Peyer's patch (tissue), 4 donors: ENCODE data around the gene DNAJC17. TPM values are rescaled to one million over a fixed set of nuclear protein-coding genes. Genes with fewer than 3 reads are reported as not detected.

Source experiments
- DNase-seq, 3 donors: peaks; one replicate each; pipeline ENCODE4 v3.0.0-alpha.2; 2017 to 2019
- H3K27ac ChIP-seq, 4 donors: fragments of 200-600 bp; sonication (generic); one replicate each; pipeline ENCODE4 v1.5.1; 2016 to 2019
- H3K27me3 ChIP-seq, 2 donors: fragments of 200-600 bp; sonication (generic); one replicate each; pipeline ENCODE4 v1.5.1; 2019
- H3K36me3 ChIP-seq, 3 donors: fragments of 200-600 bp; sonication (generic); one replicate each; pipeline ENCODE4 v1.5.1; 2016 to 2019
- H3K4me1 ChIP-seq, 4 donors: fragments of 200-600 bp; sonication (generic); one replicate each; pipeline ENCODE4 v1.5.1; 2016 to 2019
- H3K4me3 ChIP-seq, 4 donors: fragments of 200-600 bp; sonication (generic); 1 replicate in 3 of 4; 2 replicates in 1 of 4; pipeline ENCODE4 v1.5.1; 2016 to 2019; ENCODE audit warnings: mild to moderate bottlenecking in 1 of 4
- H3K9me3 ChIP-seq, 4 donors: fragments of 200-600 bp; sonication (generic); one replicate each; pipeline ENCODE4 v1.5.1; 2016 to 2019; ENCODE audit warnings: mild to moderate bottlenecking in 1 of 4
- POLR2A ChIP-seq, 2 donors: fragments of 450-650 bp; IDR thresholded peaks; one replicate each; pipeline ENCODE4 v1.5.1; 2017; ENCODE audit warnings: antibody characterized with exemption in 2 of 2, mild to moderate bottlenecking in 2 of 2, moderate library complexity in 2 of 2
- total RNA-seq, 4 donors: library from RNA; depleted of rRNA; stranded (reverse); fragments of >200 nt; gene quantifications; one replicate each; pipeline ENCODE4 v1.1.0, GENCODE V29; 2016
- TF ChIP-seq, protein P1 (sequence below), 6 experiments: fragments of 450-650 bp in 4 of 6; fragments of 200-600 bp in 2 of 6; sonication (generic) in 1 of 6; IDR thresholded peaks; one replicate each; pipeline ENCODE4 v1.5.1; 2017 to 2019; ENCODE audit warnings: antibody characterized with exemption in 6 of 6, mild to moderate bottlenecking in 3 of 6, moderate library complexity in 1 of 6

The DNAJC17 gene
- total RNA-seq, 4 donors from 2014 or later: 26.9 to 37.1 (median 32.9) TPM

- peaks cover 0 to 45% (median 0%) of the 10 kb centered on the region in 3 donors for H3K36me3 ChIP-seq
Measured at GRCh38 chr15:40771242-40771641, 36.0 kb downstream of the DNAJC17 start.

GRCh38 chr15:40770147-40770721 is 37.0 kb downstream of the DNAJC17 start:
- Histone ChIP-seq H3K27ac (peak overlapping the region; percentile 64 to 91 (median 78)), H3K27me3 (no peaks in the 10 kb centered on the region), H3K4me3 (peak overlapping the region in 2 of 4 donors; percentile 22 to 23), H3K4me1 (peaks cover 0 to 52% (median 21%) of the 10 kb centered on the region in 4 donors), H3K36me3 (peaks cover 0 to 35% (median 0%) of the 10 kb centered on the region in 3 donors), H3K9me3 (no peaks in the 10 kb centered on the region)
- peak in 1 of 2 donors; percentile 35 for TF ChIP-seq POLR2A (IDR thresholded peaks at IDR 0.05)
- TF ChIP-seq, protein P1, sequence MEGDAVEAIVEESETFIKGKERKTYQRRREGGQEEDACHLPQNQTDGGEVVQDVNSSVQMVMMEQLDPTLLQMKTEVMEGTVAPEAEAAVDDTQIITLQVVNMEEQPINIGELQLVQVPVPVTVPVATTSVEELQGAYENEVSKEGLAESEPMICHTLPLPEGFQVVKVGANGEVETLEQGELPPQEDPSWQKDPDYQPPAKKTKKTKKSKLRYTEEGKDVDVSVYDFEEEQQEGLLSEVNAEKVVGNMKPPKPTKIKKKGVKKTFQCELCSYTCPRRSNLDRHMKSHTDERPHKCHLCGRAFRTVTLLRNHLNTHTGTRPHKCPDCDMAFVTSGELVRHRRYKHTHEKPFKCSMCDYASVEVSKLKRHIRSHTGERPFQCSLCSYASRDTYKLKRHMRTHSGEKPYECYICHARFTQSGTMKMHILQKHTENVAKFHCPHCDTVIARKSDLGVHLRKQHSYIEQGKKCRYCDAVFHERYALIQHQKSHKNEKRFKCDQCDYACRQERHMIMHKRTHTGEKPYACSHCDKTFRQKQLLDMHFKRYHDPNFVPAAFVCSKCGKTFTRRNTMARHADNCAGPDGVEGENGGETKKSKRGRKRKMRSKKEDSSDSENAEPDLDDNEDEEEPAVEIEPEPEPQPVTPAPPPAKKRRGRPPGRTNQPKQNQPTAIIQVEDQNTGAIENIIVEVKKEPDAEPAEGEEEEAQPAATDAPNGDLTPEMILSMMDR (IDR thresholded peaks at IDR 0.05): no peak
- peak; percentile 27 to 75 (median 69) for DNase-seq

More at GRCh38 chr15:40771242-40771641, 36.0 kb downstream of the DNAJC17 start:
- H3K27me3 ChIP-seq: no peaks in the 10 kb centered on the region
- TF ChIP-seq POLR2A (IDR thresholded peaks at IDR 0.05): no peak
- TF ChIP-seq, protein P1 (IDR thresholded peaks at IDR 0.05): no peak
- H3K4me1 ChIP-seq: peaks cover 0 to 46% (median 18%) of the 10 kb centered on the region in 4 donors
- H3K9me3 ChIP-seq: no peaks in the 10 kb centered on the region
- no peak overlapping the region for H3K27ac ChIP-seq
- DNase-seq: no peak
- no peak overlapping the region for H3K4me3 ChIP-seq

GRCh38 chr15:40769274-40770146 is 37.8 kb downstream of the DNAJC17 start, which contains the start of gene C15orf62:
C15orf62 (plus strand) TSS chr15:40769980; CDS start chr15:40770496, 516 bp downstream.
- Histone ChIP-seq H3K4me3 (peak within 1 kb of the TSS in 3 of 4 donors; percentile 20 to 23 (median 22)), H3K4me1 (peaks cover 0 to 59% (median 24%) of the 10 kb centered on the region in 4 donors)
- peak; percentile 81 to 87 (median 83) for DNase-seq

GRCh38 chr15:40768521-40769273 is 38.6 kb downstream of the DNAJC17 start:
- Histone ChIP-seq H3K9me3 (no peaks in the 10 kb centered on the region), H3K4me3 (peak overlapping the region in 3 of 4 donors; percentile 20 to 23 (median 22)), H3K4me1 (peaks cover 0 to 62% (median 25%) of the 10 kb centered on the region in 4 donors), H3K36me3 (peaks cover 0 to 19% (median 0%) of the 10 kb centered on the region in 3 donors), H3K27ac (peak overlapping the region; percentile 64 to 91 (median 78)), H3K27me3 (no peaks in the 10 kb centered on the region)
- TF ChIP-seq, protein P1 (IDR thresholded peaks at IDR 0.05): no peak
- no peak for TF ChIP-seq POLR2A (IDR thresholded peaks at IDR 0.05)
- peak in 1 of 3 donors; percentile 53 for DNase-seq

More at GRCh38 chr15:40769274-40770146, 37.8 kb downstream of the DNAJC17 start, which contains the start of gene C15orf62:
- no peaks in the 10 kb centered on the region for H3K9me3 ChIP-seq
- TF ChIP-seq, protein P1 (IDR thresholded peaks at IDR 0.05): no peak
- peak in 1 of 2 donors; percentile 49 for TF ChIP-seq POLR2A (IDR thresholded peaks at IDR 0.05)
- H3K27me3 ChIP-seq: no peaks in the 10 kb centered on the region
- H3K36me3 ChIP-seq: peaks cover 0 to 27% (median 0%) of the 10 kb centered on the region in 3 donors
- H3K27ac ChIP-seq: peak within 1 kb of the TSS; percentile 64 to 91 (median 78)
